GM13976 (cell line): ENCODE measurements around the gene UBAP1.
"Not testable (repeated sequence)": the region's sequence is repeated elsewhere in the genome, so short reads cannot be mapped to it uniquely, and the experiment has no call there.

Source experiments
- DNase-seq: peaks from one replicate; pipeline ENCODE4 v3.0.0; 2012; ENCODE audit warnings: low spot score
- CTCF ChIP-seq: IDR thresholded peaks from 2 replicates; pipeline ENCODE4 v1.5.1; 2012; ENCODE audit warnings: borderline replicate concordance, mild to moderate bottlenecking; ENCODE audit not compliant: insufficient read depth; ENCODE audit errors: extremely low read depth, missing control alignments, control extremely low read depth
- in situ Hi-C: fragments of 300-500 bp; cut with MboI; formaldehyde crosslinking; loops from one replicate; pipeline ENCODE4 v1.12.0; 2022; ENCODE audit warnings: low sequenced_read_pairs, mixed read lengths, inconsistent platforms; ENCODE audit not compliant: unreplicated experiment

UBAP1 gene

GRCh38 chr9:34179213-34180136, 632 bp downstream of the UBAP1 start:
- TF ChIP-seq CTCF, result no peak
- in situ Hi-C loops, result no loop called here
- peak; percentile 50 for DNase-seq

- TF ChIP-seq CTCF, result no peak
- in situ Hi-C loops, result loop anchor here (5.0 kb wide), 1 partner anchor 51 kb away; no protein-coding TSS in a partner anchor
- peak; percentile 67 for DNase-seq
Observed at GRCh38 chr9:34185778-34186551, 7.1 kb downstream of the UBAP1 start.

- DNase-seq, result no peak
- in situ Hi-C loops, result loop anchor here (5.0 kb wide), 1 partner anchor 49 kb away; no protein-coding TSS in a partner anchor
- no peak for TF ChIP-seq CTCF
Observed at GRCh38 chr9:34187891-34188240, 9.0 kb downstream of the UBAP1 start.

- in situ Hi-C loops, result no loop called here
- TF ChIP-seq CTCF, result no peak
- DNase-seq, result no peak
Observed at GRCh38 chr9:34190996-34191892, 12.4 kb downstream of the UBAP1 start.

- TF ChIP-seq CTCF, result no peak
- in situ Hi-C loops, result no loop called here
- DNase-seq, result no peak
Observed at GRCh38 chr9:34195143-34195542, 16.3 kb downstream of the UBAP1 start.

GRCh38 chr9:34197286-34197685, 18.4 kb downstream of the UBAP1 start:
- DNase-seq, in situ Hi-C loops: not testable (repeated sequence)
